Activated CD4-positive, alpha-beta T cell treated with anti-CD3 and anti-CD28 coated beads, Interleukin-10, Interleukin-2, amounts not matched to agents 100 ng/mL and 50 ng/mL, durations not matched to agents 16 hours and 8 hours (primary cell): ENCODE data around the gene AHDC1.
A peak's percentile ranks its signal among the peaks of the same experiment; 100 is the strongest.

Experiments used
- DNase-seq: peaks from one replicate; pipeline ENCODE4 v3.0.0-alpha.2; 2020

The AHDC1 gene

GRCh38 chr1:27527890-27528817, 75.8 kb downstream of the AHDC1 start:
- peak; percentile 16 for DNase-seq

GRCh38 chr1:27527223-27527889, 76.6 kb downstream of the AHDC1 start:
- DNase-seq, result peak; percentile 18

- peak; percentile 16 for DNase-seq
Measured at GRCh38 chr1:27526569-27527222, 77.2 kb downstream of the AHDC1 start.

- peak; percentile 79 for DNase-seq
Measured at GRCh38 chr1:27525296-27526272, 78.4 kb downstream of the AHDC1 start.

- DNase-seq, result no peak
Measured at GRCh38 chr1:27523337-27524020, 80.5 kb downstream of the AHDC1 start.

- peak; percentile 83 for DNase-seq
Measured at GRCh38 chr1:27522432-27523336, 81.3 kb downstream of the AHDC1 start.

GRCh38 chr1:27521861-27522431, 82.0 kb downstream of the AHDC1 start:
- no peak for DNase-seq

- DNase-seq, result peak; percentile 49
Measured at GRCh38 chr1:27521336-27521831, 82.6 kb downstream of the AHDC1 start.

GRCh38 chr1:27520651-27521050, 83.3 kb downstream of the AHDC1 start:
- no peak for DNase-seq

GRCh38 chr1:27519331-27520258, 84.3 kb downstream of the AHDC1 start:
- DNase-seq, result no peak

- no peak for DNase-seq
Measured at GRCh38 chr1:27518808-27519207, 85.1 kb downstream of the AHDC1 start.

GRCh38 chr1:27517907-27518718, 85.8 kb downstream of the AHDC1 start:
- no peak for DNase-seq

- no peak for DNase-seq
Measured at GRCh38 chr1:27517301-27517700, 86.6 kb downstream of the AHDC1 start.

GRCh38 chr1:27515626-27516025, 88.3 kb downstream of the AHDC1 start:
- DNase-seq, result no peak

- no peak for DNase-seq
Measured at GRCh38 chr1:27513958-27514357, 90.0 kb downstream of the AHDC1 start.

- no peak for DNase-seq
Measured at GRCh38 chr1:27513528-27513927, 90.4 kb downstream of the AHDC1 start.

- no peak for DNase-seq
Measured at GRCh38 chr1:27509127-27510080, 94.5 kb downstream of the AHDC1 start.
